Measurements from ENCODE around the gene PHTF2.

Gene PHTF2

DNA sequence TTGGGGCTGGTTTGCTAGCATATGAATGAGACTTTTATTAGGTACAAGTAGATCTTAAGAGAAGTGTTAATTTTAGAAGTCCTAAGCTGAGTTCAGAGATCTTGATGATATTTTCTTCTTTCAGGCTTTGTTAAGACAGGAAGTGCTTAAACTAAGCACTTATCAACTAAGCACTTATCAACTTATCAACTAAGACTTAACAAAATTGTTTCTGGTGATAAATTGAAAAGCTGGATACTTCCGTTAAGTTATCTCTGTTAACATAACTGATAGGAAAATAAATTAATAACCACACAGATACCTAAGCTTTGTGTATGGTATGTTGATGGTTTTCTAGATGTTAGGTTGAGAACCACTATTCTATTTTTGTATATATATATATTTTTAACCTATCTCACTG is 113.7 kb downstream of the PHTF2 start:
- TF ChIP-seq FOXP2 (optimal IDR thresholded peaks at IDR 0.05; ENCODE audit: borderline replicate concordance, extremely low read depth, extremely low read length, insufficient read depth), result no peak
- TF ChIP-seq POLR2AphosphoS5 (IDR thresholded peaks at IDR 0.05; ENCODE audit: low read depth, low read length), result no peak
- TF ChIP-seq SIN3A (IDR thresholded peaks at IDR 0.05; ENCODE audit: borderline replicate concordance, insufficient read depth, low read length), result no peak
- no peak for TF ChIP-seq TAF1 (IDR thresholded peaks at IDR 0.05; ENCODE audit: borderline replicate concordance, insufficient read depth, low read length)
- TF ChIP-seq, protein P1, sequence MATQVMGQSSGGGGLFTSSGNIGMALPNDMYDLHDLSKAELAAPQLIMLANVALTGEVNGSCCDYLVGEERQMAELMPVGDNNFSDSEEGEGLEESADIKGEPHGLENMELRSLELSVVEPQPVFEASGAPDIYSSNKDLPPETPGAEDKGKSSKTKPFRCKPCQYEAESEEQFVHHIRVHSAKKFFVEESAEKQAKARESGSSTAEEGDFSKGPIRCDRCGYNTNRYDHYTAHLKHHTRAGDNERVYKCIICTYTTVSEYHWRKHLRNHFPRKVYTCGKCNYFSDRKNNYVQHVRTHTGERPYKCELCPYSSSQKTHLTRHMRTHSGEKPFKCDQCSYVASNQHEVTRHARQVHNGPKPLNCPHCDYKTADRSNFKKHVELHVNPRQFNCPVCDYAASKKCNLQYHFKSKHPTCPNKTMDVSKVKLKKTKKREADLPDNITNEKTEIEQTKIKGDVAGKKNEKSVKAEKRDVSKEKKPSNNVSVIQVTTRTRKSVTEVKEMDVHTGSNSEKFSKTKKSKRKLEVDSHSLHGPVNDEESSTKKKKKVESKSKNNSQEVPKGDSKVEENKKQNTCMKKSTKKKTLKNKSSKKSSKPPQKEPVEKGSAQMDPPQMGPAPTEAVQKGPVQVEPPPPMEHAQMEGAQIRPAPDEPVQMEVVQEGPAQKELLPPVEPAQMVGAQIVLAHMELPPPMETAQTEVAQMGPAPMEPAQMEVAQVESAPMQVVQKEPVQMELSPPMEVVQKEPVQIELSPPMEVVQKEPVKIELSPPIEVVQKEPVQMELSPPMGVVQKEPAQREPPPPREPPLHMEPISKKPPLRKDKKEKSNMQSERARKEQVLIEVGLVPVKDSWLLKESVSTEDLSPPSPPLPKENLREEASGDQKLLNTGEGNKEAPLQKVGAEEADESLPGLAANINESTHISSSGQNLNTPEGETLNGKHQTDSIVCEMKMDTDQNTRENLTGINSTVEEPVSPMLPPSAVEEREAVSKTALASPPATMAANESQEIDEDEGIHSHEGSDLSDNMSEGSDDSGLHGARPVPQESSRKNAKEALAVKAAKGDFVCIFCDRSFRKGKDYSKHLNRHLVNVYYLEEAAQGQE (IDR thresholded peaks at IDR 0.05; ENCODE audit: insufficient read depth in 1 of 2, low read depth in 2 of 2, low read length in 2 of 2), result no peak

DNA sequence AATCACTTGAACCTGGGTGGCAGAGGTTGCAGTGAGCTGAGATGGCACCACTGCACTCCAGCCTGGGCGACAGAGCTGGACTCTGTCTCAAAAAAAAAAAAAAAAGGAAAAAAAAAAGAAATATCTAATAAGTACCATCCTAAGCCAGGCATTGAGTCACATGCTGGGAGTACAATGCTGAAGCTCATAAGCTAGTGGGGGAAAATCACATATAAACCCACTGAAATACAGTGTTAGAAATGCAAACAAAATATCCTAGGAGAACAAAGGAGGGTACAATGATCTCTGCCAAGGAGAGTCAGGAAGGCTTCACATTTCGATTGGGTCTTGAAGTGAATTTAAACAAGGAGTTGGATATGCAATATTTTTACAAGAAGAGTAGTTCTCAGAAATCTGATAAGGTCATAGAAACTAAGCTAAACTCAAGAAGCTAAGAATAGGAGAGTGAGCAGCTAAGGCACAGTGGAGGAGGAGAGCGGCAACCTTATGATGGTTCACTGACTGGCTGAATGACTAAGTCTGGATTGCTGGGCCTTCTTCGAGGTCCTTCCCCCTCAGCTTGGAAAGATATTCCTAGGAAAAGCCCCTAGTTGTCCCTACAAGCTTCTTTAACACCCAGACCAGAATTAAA is 115.5 kb downstream of the PHTF2 start:
- TF ChIP-seq SIN3A (IDR thresholded peaks at IDR 0.05; ENCODE audit: borderline replicate concordance, insufficient read depth, low read length), result no peak
- TF ChIP-seq TAF1 (IDR thresholded peaks at IDR 0.05; ENCODE audit: borderline replicate concordance, insufficient read depth, low read length), result no peak
- TF ChIP-seq FOXP2 (optimal IDR thresholded peaks at IDR 0.05; ENCODE audit: borderline replicate concordance, extremely low read depth, extremely low read length, insufficient read depth), result no peak
- TF ChIP-seq POLR2AphosphoS5 (IDR thresholded peaks at IDR 0.05; ENCODE audit: low read depth, low read length), result no peak
- TF ChIP-seq, protein P1 (IDR thresholded peaks at IDR 0.05; ENCODE audit: insufficient read depth in 1 of 2, low read depth in 2 of 2, low read length in 2 of 2), result no peak

DNA sequence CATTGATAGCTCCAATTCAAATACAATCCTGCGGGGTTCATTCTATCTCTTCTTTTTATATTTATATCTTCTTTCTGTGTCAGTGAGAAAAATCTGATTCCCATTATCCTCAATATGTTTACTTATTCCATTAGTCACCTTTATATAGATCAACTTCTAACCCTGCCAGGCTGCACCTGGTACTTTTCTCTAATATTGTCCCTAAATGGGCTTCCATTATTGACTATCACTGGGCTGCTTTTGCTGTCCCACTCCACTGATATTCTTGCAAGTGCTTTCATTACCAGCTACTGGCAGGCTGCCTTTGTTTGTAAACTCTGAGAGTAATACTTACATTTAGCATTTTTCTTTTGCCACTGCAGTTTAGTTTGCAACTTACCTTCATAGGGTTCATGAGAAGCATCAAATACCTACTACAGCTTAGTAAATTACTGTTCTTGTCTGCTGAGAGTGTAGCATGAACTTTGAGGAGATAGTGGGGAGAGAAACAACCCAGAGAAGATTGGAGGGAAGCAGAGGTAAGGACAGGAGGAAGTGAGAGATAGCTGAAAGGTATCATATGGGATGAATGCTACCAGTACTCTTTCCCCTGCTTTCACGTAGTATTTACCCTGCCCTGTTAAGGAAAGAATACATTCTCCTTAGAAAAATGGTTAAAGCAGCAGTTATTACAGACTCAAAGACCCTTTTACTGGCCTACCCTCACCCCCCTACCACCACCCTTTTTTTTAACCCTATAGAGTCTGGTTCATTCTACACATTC is 119.1 kb downstream of the PHTF2 start:
- TF ChIP-seq, protein P1 (IDR thresholded peaks at IDR 0.05; ENCODE audit: insufficient read depth in 1 of 2, low read depth in 2 of 2, low read length in 2 of 2), result no peak
- no peak for TF ChIP-seq FOXP2 (optimal IDR thresholded peaks at IDR 0.05; ENCODE audit: borderline replicate concordance, extremely low read depth, extremely low read length, insufficient read depth)

DNA sequence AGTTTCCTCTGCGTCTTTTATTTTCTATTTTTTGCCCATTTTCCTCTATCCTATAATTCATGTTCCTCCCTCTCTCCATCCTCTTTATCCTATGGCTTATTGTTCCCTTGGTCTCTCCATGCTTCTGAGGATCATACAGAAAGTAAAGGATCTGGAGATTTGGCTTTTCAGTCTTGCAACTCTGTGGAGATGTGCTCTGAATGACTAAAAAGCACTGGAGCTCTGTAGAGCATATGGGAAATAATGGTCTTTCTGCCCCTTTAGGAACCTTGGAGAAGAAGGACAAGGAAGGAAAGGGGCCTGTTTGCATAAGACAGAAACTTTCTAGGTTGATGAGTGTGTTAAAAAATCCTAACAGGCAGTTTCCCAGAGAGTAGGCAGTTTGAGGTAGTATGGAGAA is 120.1 kb downstream of the PHTF2 start:
- TF ChIP-seq TAF1 (IDR thresholded peaks at IDR 0.05; ENCODE audit: borderline replicate concordance, insufficient read depth, low read length), result no peak
- TF ChIP-seq SIN3A (IDR thresholded peaks at IDR 0.05; ENCODE audit: borderline replicate concordance, insufficient read depth, low read length), result no peak
- TF ChIP-seq, protein P1 (IDR thresholded peaks at IDR 0.05; ENCODE audit: insufficient read depth in 1 of 2, low read depth in 2 of 2, low read length in 2 of 2), result no peak
- TF ChIP-seq FOXP2 (optimal IDR thresholded peaks at IDR 0.05; ENCODE audit: borderline replicate concordance, extremely low read depth, extremely low read length, insufficient read depth), result no peak
- TF ChIP-seq POLR2AphosphoS5 (IDR thresholded peaks at IDR 0.05; ENCODE audit: low read depth, low read length), result no peak

Data from PFSK-1 (cell line).